Measurements from ENCODE around the gene CXCL16. TPM values are rescaled to one million over a fixed set of nuclear protein-coding genes. Genes with fewer than 3 reads are reported as not detected.

Gene CXCL16
- total and polyA plus RNA-seq, 2 of the 13 experiments (the other 11 are each of a cell fraction or from before 2014, with no cell fraction given): 9.4 to 101 TPM

- TF ChIP-seq, protein P1, sequence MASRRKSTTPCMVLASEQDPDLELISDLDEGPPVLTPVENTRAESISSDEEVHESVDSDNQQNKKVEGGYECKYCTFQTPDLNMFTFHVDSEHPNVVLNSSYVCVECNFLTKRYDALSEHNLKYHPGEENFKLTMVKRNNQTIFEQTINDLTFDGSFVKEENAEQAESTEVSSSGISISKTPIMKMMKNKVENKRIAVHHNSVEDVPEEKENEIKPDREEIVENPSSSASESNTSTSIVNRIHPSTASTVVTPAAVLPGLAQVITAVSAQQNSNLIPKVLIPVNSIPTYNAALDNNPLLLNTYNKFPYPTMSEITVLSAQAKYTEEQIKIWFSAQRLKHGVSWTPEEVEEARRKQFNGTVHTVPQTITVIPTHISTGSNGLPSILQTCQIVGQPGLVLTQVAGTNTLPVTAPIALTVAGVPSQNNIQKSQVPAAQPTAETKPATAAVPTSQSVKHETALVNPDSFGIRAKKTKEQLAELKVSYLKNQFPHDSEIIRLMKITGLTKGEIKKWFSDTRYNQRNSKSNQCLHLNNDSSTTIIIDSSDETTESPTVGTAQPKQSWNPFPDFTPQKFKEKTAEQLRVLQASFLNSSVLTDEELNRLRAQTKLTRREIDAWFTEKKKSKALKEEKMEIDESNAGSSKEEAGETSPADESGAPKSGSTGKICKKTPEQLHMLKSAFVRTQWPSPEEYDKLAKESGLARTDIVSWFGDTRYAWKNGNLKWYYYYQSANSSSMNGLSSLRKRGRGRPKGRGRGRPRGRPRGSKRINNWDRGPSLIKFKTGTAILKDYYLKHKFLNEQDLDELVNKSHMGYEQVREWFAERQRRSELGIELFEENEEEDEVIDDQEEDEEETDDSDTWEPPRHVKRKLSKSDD (CRISPR knock-in tag; IDR thresholded peaks at IDR 0.05; ENCODE audit: low read depth): peak; percentile 42; the same call in 1 of the 2 replicates
- no peak for TF ChIP-seq PTBP1 (IDR thresholded peaks at IDR 0.05; ENCODE audit: low read depth, low read length, poor library complexity, severe bottlenecking)
- TF ChIP-seq, protein P2, sequence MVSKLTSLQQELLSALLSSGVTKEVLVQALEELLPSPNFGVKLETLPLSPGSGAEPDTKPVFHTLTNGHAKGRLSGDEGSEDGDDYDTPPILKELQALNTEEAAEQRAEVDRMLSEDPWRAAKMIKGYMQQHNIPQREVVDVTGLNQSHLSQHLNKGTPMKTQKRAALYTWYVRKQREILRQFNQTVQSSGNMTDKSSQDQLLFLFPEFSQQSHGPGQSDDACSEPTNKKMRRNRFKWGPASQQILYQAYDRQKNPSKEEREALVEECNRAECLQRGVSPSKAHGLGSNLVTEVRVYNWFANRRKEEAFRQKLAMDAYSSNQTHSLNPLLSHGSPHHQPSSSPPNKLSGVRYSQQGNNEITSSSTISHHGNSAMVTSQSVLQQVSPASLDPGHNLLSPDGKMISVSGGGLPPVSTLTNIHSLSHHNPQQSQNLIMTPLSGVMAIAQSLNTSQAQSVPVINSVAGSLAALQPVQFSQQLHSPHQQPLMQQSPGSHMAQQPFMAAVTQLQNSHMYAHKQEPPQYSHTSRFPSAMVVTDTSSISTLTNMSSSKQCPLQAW (CRISPR knock-in tag; IDR thresholded peaks at IDR 0.05): peak; percentile 74
- TF ChIP-seq CCAR2 (optimal IDR thresholded peaks at IDR 0.05; ENCODE audit: low read depth, low read length): no peak
- TF ChIP-seq CERS6 (CRISPR knock-in tag; IDR thresholded peaks at IDR 0.05): no peak
- no peak for TF ChIP-seq SNRNP70 (IDR thresholded peaks at IDR 0.05; ENCODE audit: low read depth, low read length)
- TF ChIP-seq ZNF567 (CRISPR knock-in tag; IDR thresholded peaks at IDR 0.05; ENCODE audit: borderline replicate concordance): peak; percentile 91; the same call in 1 of the 2 replicates
- TF ChIP-seq TAF15 (IDR thresholded peaks at IDR 0.05; ENCODE audit: low read depth, low read length, poor library complexity, severe bottlenecking): no peak
- TF ChIP-seq, protein P3, sequence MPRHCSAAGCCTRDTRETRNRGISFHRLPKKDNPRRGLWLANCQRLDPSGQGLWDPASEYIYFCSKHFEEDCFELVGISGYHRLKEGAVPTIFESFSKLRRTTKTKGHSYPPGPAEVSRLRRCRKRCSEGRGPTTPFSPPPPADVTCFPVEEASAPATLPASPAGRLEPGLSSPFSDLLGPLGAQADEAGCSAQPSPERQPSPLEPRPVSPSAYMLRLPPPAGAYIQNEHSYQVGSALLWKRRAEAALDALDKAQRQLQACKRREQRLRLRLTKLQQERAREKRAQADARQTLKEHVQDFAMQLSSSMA (CRISPR knock-in tag; IDR thresholded peaks at IDR 0.05): no peak
- no peak for TF ChIP-seq RFX1 (IDR thresholded peaks at IDR 0.05)
- peak; percentile 43; the same call in 1 of the 2 replicates for TF ChIP-seq KAT7 (CRISPR knock-in tag; IDR thresholded peaks at IDR 0.05; ENCODE audit: borderline replicate concordance)
- TF ChIP-seq, protein P4, sequence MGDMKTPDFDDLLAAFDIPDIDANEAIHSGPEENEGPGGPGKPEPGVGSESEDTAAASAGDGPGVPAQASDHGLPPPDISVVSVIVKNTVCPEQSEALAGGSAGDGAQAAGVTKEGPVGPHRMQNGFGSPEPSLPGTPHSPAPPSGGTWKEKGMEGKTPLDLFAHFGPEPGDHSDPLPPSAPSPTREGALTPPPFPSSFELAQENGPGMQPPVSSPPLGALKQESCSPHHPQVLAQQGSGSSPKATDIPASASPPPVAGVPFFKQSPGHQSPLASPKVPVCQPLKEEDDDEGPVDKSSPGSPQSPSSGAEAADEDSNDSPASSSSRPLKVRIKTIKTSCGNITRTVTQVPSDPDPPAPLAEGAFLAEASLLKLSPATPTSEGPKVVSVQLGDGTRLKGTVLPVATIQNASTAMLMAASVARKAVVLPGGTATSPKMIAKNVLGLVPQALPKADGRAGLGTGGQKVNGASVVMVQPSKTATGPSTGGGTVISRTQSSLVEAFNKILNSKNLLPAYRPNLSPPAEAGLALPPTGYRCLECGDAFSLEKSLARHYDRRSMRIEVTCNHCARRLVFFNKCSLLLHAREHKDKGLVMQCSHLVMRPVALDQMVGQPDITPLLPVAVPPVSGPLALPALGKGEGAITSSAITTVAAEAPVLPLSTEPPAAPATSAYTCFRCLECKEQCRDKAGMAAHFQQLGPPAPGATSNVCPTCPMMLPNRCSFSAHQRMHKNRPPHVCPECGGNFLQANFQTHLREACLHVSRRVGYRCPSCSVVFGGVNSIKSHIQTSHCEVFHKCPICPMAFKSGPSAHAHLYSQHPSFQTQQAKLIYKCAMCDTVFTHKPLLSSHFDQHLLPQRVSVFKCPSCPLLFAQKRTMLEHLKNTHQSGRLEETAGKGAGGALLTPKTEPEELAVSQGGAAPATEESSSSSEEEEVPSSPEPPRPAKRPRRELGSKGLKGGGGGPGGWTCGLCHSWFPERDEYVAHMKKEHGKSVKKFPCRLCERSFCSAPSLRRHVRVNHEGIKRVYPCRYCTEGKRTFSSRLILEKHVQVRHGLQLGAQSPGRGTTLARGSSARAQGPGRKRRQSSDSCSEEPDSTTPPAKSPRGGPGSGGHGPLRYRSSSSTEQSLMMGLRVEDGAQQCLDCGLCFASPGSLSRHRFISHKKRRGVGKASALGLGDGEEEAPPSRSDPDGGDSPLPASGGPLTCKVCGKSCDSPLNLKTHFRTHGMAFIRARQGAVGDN (CRISPR knock-in tag; IDR thresholded peaks at IDR 0.05): peak; percentile 98
- 0 out of 2 replicates have a peak, but pooled peaks have one; percentile 25 for TF ChIP-seq ZNF180 (CRISPR knock-in tag; IDR thresholded peaks at IDR 0.05; ENCODE audit: borderline replicate concordance, low read depth)
- no peak for TF ChIP-seq ATF7 (IDR thresholded peaks at IDR 0.05)
- TF ChIP-seq ATF7 (CRISPR knock-in tag; IDR thresholded peaks at IDR 0.05): no peak
- TF ChIP-seq ZFYVE20 (CRISPR knock-in tag; IDR thresholded peaks at IDR 0.05; ENCODE audit: borderline replicate concordance, low read depth): no peak
- 0 out of 2 replicates have a peak, but pooled peaks have one; percentile 57 for TF ChIP-seq ZSCAN9 (CRISPR knock-in tag; IDR thresholded peaks at IDR 0.05; ENCODE audit: borderline replicate concordance)
These were observed 31.9 kb upstream of the CXCL16 start, which contains the start of gene TM4SF5 (continued) for GRCh38 chr17:4771519-4772234.

Measured in HepG2 (cell line).